K562 (cell line): ENCODE results near the gene MT2A.

ENCODE experiments used
- CBFA2T3 ChIP-seq: fragments of 450-650 bp; IDR thresholded peaks from 2 replicates; pipeline ENCODE4 v1.6.1; 2017
- ELF4 ChIP-seq: fragments of 450-650 bp; formaldehyde crosslinking; IDR thresholded peaks from 2 replicates; pipeline ENCODE4 v1.4.0; 2022; ENCODE audit warnings: missing genetic modification characterization
- HDAC1 ChIP-seq, 2 experiments: fragments of 450-650 bp; IDR thresholded peaks; 2 replicates each; pipeline ENCODE4 v1.6.1; 2016 to 2017; ENCODE audit warnings: inconsistent platforms in 1 of 2, mild to moderate bottlenecking in 1 of 2, moderate library complexity in 1 of 2
- HNRNPL ChIP-seq: fragments of 200-400 bp; formaldehyde crosslinking; IDR thresholded peaks from 2 replicates; pipeline ENCODE4 v1.6.1; 2017; ENCODE audit warnings: low read depth, mild to moderate bottlenecking, low read length
- JUNB ChIP-seq: fragments of 450-650 bp; formaldehyde crosslinking; conservative IDR thresholded peaks from 2 replicates; pipeline ENCODE4 v1.4.0; 2020; ENCODE audit warnings: mild to moderate bottlenecking
- NCOA1 ChIP-seq: fragments of 450-650 bp; IDR thresholded peaks from 2 replicates; pipeline ENCODE4 v1.6.1; 2016; ENCODE audit warnings: low read depth
- NCOA2 ChIP-seq, 2 experiments: fragments of 450-650 bp; IDR thresholded peaks; 2 replicates each; pipeline ENCODE4 v1.6.1; 2018; ENCODE audit warnings: mild to moderate bottlenecking in 2 of 2, moderate library complexity in 1 of 2; ENCODE audit not compliant: partially characterized antibody in 2 of 2
- PHF20 ChIP-seq: fragments of 450-650 bp; IDR thresholded peaks from 2 replicates; pipeline ENCODE4 v1.6.1; 2018; ENCODE audit not compliant: partially characterized antibody
- SNAPC5 ChIP-seq: fragments of 250-450 bp; sonication (Bioruptor Pico); IDR thresholded peaks from 2 replicates; pipeline ENCODE4 v1.8.0; 2021; ENCODE audit warnings: moderate library complexity, mild to moderate bottlenecking, inconsistent platforms
- ZBTB8A ChIP-seq: fragments of 450-650 bp; IDR thresholded peaks from 2 replicates; pipeline ENCODE4 v1.6.1; 2018; ENCODE audit warnings: mild to moderate bottlenecking, moderate library complexity; ENCODE audit not compliant: partially characterized antibody
- ZC3H11A ChIP-seq: IDR thresholded peaks from 2 replicates; pipeline ENCODE4 v1.6.1; 2012; ENCODE audit warnings: low read depth, low read length, improper control_type of control experiment
- TF ChIP-seq, protein P1 (sequence below): sonication (generic); formaldehyde crosslinking; IDR thresholded peaks from 2 replicates; pipeline ENCODE4 v1.5.0; 2020; ENCODE audit warnings: missing genetic modification reagents
- TF ChIP-seq, protein P2 (sequence below): sonication (generic); formaldehyde crosslinking; IDR thresholded peaks from 2 replicates; pipeline ENCODE4 v1.8.0; 2023; ENCODE audit warnings: missing genetic modification reagents, mild to moderate bottlenecking, borderline replicate concordance

- TF ChIP-seq ZBTB8A (no peak), NCOA1 (no peak), HNRNPL (no peak), JUNB (CRISPR knock-in tag) (no peak), ELF4 (no peak), CBFA2T3 (no peak), PHF20 (no peak), SNAPC5 (CRISPR knock-in tag) (no peak), HDAC1 (IDR thresholded peaks at IDR 0.05) (no peak), ZC3H11A (no peak), NCOA2 (IDR thresholded peaks at IDR 0.05; ENCODE audit: partially characterized antibody in 2 of 2) (no peak)
- TF ChIP-seq, protein P1, sequence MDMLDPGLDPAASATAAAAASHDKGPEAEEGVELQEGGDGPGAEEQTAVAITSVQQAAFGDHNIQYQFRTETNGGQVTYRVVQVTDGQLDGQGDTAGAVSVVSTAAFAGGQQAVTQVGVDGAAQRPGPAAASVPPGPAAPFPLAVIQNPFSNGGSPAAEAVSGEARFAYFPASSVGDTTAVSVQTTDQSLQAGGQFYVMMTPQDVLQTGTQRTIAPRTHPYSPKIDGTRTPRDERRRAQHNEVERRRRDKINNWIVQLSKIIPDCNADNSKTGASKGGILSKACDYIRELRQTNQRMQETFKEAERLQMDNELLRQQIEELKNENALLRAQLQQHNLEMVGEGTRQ (CRISPR knock-in tag), result no peak
- TF ChIP-seq, protein P2, sequence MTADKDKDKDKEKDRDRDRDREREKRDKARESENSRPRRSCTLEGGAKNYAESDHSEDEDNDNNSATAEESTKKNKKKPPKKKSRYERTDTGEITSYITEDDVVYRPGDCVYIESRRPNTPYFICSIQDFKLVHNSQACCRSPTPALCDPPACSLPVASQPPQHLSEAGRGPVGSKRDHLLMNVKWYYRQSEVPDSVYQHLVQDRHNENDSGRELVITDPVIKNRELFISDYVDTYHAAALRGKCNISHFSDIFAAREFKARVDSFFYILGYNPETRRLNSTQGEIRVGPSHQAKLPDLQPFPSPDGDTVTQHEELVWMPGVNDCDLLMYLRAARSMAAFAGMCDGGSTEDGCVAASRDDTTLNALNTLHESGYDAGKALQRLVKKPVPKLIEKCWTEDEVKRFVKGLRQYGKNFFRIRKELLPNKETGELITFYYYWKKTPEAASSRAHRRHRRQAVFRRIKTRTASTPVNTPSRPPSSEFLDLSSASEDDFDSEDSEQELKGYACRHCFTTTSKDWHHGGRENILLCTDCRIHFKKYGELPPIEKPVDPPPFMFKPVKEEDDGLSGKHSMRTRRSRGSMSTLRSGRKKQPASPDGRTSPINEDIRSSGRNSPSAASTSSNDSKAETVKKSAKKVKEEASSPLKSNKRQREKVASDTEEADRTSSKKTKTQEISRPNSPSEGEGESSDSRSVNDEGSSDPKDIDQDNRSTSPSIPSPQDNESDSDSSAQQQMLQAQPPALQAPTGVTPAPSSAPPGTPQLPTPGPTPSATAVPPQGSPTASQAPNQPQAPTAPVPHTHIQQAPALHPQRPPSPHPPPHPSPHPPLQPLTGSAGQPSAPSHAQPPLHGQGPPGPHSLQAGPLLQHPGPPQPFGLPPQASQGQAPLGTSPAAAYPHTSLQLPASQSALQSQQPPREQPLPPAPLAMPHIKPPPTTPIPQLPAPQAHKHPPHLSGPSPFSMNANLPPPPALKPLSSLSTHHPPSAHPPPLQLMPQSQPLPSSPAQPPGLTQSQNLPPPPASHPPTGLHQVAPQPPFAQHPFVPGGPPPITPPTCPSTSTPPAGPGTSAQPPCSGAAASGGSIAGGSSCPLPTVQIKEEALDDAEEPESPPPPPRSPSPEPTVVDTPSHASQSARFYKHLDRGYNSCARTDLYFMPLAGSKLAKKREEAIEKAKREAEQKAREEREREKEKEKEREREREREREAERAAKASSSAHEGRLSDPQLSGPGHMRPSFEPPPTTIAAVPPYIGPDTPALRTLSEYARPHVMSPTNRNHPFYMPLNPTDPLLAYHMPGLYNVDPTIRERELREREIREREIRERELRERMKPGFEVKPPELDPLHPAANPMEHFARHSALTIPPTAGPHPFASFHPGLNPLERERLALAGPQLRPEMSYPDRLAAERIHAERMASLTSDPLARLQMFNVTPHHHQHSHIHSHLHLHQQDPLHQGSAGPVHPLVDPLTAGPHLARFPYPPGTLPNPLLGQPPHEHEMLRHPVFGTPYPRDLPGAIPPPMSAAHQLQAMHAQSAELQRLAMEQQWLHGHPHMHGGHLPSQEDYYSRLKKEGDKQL, result no peak
Observed at GRCh38 chr16:56607109-56607618, 1.2 kb upstream of the MT2A start.
